GM19372 (cell line): ENCODE measurements around the gene GBX1.

Experiments
- ATAC-seq: cut with Tn5 transposase; IDR thresholded peaks from one replicate; pipeline ENCODE4 v1.9.1; 2021; ENCODE audit warnings: mild to moderate bottlenecking, low read depth, moderate library complexity; ENCODE audit not compliant: unreplicated experiment

Gene GBX1

DNA sequence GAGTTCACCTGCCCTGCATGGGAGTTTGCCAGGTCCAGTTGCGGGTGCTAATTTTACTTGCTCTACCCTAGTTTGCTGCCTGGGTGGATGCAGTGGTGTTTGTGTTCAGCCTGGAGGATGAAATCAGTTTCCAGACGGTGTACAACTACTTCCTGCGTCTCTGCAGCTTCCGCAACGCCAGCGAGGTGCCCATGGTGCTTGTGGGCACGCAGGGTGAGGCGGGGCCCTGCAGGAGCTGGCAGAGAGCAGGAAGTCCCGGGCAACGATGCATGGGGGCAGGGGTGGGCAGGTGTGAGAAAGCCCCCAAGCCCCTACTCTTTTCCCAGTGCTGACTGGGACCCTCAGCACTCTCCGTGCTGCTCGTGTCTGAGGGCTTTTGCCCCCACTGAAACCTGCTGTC is 49.9 kb downstream of the GBX1 start:
- no peak for ATAC-seq

DNA sequence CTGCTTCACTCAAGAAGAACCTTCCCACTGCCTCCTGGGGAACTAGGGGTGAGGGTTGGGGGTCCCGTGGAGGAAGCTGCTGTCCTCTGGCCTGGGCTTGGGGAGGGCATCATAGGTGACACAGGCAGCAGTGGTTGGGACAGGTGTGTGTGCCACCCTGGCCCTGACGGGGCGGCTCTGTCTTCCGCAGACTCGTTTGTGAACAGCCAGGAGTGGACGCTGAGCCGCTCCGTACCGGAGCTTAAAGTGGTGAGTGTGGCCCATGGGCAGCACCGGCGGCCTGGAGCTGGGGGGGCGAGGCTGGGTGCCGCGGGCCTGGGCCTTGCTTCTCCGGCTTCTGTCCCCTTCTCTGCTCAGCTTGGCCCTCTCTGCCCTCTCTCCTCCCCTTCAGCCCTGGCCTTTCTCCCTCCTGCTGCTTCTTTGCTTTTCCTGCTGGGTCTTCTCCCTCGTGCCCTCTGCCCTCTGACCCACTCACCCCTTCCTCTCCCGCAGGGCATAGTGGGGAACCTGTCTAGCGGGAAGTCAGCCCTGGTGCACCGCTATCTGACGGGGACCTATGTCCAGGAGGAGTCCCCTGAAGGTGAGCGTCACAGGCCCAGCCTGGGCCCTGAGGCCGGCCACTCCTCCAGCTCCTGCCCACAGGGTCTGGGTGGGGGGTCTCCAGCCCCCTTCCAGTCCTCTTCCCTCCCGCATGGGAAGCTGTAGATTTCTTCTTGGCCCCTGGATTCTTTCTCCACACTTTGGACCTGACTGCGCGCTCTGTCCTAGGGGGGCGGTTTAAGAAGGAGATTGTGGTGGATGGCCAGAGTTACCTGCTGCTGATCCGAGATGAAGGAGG is 50.7 kb downstream of the GBX1 start:
- no peak for ATAC-seq

DNA sequence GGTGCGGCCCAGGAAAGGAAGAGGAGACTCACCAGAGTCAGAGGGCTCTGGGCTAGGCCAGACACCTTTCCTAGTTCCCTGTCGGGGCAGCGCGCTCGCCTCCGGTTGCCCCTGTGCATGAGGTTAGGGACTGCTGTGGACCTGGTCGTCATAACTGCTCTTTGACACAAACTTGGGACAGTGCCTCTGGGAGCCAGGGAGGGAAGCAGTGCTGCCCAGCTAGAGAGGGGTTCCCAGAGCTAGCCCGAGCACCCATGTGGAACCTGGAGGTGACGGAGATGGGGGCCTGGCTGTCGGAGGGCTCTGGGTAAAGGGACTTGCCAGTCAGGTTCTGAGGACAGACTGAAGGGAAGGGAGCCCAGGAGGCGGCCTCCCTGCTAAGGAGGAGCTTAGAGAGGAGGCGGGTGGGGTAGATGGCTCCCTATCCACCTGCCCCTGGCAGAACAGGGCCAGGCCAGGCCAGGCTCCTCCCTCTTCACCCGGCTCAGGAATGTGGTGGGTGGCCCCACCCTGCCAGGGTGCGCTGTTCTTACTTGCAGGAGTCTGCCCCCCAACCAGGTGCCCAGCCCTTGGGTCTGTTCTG is 51.6 kb downstream of the GBX1 start:
- no peak for ATAC-seq

DNA sequence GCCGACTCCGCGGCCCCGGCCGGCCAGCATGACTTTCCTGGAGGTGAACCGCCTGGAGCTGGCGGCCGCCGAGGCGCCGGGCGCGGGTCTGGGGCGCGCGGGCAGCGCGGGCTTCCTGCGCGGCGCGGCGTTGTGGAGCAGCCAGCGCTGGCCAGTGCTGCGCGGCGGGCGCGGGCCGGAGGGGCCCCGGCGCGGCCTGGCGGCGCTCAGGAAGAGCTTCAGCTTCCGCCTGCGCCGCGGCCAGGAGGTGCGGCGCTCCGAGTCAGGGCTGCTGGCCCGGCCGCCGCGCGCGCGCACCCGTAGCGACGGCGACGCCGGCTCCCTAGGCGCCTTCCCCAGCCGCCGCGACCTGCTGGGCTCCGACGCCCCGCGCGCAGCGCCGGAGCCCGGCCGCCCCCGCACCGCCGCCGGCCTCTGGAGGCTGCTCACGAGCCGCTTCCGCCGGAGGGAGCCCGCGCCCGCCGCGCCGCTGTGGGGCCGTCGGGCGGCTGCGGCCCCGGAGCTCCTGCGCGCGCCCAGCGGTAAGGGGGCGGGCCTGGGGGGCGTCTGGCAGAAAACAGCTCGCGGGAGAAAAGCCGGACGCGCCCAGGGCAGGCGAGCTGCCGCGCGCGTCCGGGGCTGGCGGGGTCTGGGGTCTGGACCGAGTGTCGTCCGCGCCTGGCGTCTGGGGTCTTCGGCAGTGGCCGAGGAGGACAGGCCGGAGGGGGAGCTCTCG is 52.2 kb downstream of the GBX1 start:
- no peak for ATAC-seq

DNA sequence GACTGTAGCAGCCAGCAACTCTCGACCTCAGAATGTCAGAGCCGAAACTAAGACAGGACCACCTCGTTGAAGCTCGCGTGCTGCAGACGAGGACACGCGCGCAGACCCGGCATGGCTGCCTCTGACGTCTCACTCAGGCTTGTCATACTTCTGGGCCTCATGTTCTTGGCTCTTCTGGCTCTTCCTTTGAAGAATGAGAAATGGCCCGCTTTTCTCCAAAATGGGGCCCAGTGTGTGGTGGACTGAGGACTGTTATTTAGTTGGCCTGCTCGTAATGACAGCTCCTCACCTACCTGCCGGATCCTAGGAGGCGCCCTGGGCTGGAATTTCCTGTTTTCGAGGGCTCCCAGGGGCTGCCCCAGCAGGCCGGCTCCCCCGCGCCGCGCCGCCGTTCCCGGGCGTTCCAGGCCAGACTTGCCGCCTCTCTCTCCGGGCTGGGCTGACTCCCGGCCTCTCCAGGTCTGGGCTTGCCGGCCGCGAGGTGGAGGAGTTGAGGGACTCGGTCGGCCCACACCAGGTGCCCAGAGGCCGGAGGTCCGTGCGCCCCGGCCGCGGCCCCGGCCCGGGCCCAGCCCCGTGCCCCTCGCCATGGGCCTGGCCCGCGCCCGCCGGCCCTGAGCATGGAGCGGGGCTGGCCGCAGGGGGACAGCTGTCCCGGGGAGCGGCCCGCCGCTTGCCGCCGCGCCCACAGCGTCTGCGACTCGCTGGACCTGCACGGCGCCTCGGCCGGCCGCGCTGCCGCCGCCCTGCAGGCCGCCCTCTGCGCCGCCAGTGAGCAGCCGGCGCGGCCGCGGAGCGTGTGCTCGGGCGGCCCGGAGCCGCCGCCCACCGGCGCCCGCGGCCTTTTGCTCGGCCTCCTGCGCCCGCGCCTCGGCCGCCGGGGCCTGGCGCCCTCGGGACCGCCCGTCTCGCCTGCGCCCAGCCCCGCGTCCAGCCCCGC is 53.1 kb downstream of the GBX1 start:
- ATAC-seq, result no peak

DNA sequence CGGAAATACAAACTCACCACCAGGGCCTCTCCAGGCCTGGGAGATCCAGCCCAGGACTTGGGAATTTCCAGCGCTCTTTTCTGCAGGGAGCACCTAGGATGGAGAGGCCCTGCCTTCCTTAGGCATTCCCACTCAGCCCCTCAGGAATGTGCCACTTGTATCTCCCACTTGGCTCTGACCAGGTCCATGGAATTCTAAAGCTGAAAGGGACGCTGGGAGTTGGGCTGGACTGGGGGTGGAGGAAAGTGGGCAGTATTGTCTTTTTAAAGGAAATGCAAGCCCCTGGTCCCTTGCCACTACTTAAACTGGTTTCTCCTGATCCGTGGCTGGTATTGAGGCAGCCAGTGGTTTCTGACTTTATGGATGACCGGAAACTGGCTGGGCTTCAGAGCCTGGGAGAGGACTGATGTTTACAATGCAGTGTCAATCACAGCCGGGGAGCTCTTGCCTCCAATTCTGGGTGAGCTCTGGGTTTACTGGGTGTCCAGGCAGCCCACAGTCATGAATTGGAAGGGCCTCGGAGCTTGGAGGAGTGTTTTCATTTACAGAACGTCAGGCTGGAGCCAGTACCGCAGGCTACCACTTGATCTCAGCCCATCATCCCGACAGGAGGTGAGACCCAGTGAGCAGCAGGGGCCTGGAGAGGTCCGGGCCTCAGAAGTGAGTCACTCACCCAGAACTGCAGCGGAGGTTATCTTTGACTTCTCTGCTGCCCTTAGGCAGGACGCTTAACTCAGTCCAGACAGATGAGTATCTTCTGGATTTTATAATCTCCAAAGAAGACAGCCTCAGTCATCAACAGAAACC is 53.9 kb downstream of the GBX1 start:
- ATAC-seq, result no peak

DNA sequence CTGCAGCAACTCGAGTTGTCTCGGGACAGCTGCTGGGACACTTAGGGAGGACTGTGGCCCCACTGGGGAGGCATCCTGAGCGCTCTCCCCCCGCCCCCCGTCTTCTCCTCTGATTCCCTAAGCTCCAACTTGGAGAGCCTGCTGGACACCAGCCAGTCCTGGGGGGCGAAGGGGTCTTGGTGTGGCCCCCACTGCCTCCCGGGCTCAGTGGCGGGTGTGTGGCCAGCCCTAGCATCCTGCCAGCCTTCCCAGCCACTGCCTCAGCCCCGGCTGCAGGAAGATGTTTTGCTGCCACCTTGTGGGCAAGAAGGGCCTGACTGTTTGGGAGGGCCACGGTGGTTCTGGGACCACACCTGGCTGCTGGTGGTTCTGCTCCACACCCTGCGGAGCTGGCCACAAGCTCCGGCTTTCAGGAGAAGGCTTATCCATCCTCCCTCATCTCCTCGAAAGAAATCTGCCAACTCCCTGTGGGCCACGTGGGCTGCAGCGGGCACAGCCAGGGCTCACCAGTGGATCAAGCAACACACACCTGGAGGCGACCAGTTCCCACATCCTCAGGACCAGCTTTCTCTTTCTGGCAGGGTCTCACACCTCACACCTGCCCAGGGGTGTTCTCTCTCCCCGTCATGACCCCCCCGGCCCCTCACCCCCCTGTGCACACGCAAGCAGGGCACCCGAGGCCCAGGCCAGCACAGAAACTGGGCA is 56.4 kb downstream of the GBX1 start:
- ATAC-seq, result peak; percentile 75

DNA sequence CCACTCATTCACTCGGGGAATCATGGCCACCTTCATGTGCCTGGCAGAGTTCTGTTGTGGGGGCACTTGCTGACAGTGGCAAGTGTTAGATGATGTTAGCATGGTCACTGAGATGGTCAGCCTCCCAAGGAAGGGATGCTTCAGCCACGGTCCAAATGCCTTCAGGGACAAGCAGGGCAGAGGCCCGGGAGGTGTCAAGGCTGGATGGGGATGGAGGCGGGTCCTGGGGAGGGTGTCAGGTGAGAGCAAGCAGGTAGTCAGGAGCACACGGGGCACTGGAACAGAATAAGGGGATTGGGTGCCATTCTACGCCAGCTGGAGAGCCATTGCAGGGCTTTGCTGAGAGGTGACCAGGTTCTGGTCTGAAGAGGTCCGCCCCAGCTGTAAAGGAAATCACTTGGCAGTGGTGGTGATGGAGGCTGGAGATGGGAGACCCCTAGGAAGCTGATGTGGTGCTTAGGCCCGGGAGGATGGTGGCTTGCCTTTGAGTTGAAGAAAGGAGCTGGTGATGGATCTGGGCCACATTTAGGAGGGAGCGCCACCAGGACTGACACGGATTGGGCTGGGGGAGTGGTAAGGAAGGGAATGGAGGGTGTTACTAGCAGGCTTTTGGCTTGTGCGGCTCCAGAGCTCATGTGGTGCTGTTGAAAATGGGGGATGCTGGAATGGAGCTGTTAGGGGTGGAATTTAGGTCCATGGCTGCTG is 57.1 kb downstream of the GBX1 start:
- no peak for ATAC-seq

DNA sequence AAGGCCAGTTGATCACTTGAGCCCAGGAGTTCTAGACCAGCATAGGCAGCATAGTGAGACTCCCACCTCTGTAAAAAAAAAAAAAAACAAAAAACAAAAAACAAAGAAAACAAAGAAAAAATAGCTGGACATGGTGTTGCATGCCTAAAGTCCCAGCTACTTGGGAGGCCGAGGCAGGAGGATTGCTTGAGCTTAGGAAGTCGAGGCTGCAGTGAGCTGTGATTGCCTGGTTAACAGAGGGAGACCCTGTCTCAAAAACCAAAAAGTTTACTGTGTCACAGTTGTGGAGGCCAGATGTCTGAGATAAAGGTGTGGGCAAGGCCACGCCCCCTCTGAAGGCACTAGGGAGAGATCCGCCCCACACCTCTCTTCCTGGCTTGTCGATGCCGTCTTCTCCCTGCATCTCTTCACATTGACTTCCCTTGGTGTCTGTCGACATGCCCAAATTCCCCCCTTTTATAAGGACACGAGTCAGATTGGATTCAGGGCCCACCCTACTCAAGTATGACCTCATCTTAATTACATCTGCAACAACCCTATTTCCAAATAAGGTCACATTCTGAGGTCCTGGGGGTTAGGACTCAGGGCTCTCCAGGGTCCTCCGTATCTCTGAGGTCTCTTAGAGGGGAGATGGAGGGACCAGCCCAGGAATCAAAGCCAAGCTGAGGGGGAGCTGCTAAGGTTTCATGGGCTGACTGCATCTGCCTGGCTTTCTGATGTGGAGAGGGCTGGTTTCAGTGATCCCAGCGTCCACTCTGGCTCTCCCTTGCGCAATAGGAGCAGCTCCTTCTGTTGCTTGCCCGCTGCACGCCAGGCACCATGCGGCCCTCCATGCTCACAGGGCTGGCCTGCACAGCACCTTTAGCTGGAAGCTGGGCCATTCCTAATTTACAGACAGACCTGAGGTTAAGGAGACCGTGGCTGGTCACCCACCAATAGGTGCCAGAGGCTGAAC is 58.1 kb downstream of the GBX1 start:
- ATAC-seq, result no peak

DNA sequence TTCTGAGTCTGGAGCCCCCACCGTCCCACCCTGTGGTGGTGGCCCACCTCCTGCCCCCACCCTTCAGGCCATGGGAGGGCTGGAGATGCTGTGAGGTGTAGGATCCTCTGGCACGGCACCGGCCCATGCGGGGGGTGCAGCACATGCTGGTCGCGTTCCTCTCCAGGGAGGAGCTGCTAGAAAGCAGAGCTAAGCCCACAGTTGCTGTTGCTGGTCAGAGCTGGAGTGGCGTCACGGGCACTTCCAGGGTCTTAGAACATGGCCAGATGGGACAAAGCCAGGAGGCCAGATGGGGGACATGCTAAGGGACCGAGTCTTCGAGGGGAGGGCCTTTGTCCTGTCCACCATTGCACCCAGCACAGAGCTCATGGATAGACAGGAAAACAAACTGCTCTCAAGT is 59.6 kb downstream of the GBX1 start:
- no peak for ATAC-seq

DNA sequence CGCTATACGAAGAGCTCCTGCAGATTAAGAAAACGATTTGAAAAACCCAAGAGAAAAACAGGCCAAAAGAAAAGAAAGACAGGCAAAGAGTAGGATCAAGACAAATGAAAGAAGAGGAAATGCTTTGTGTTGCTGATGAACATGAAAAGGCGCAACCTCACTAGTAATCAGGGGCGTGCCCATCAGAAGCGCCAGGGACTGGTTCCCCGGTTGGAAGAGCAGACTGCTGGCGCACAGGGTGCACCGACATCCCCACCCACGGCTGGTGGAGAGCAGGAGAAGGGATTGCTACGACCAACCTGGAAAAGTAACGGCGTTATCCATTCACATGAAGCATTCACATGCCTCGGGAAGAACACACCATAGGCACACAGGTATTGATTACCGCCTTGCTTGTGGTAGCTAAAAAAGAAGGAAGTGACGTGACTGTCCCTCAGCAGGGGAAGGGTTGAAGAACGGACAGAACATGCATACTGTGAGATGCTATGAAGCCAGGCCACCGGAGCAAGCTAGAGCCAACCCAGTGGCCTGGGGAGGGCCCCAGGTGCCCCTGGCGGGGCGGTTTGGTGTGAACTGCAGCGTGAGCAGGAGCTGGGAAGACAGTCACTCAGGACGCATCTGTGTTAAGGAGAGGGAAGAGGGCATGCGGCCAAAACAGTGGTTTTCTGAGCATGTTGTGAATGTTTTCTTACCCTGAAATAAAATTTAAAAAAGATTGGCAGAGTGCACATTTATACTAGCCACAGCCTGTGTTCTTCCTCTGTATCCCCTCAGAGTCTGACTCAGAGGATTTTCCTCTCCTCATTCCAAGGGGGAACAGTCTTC is 62.9 kb downstream of the GBX1 start:
- ATAC-seq, result no peak

DNA sequence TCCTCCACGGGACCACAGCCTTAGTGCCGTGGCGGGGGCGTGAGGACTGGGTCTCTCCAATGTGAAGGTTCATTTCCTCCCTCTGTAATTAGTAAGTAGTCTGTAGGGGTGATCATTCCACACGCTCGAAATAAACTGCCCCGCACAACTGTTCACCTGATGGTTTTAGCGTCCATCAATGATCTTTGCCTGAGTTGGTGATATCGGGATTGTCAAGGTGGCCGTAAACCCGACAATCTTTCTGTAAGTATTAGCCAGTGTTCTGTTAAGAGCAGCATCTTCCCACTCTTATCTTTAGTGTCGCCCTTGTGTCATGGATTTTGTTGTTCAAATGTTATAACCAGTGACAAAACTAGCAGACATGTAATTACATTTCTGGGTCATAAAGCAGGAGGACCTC is 63.5 kb downstream of the GBX1 start:
- ATAC-seq, result no peak

DNA sequence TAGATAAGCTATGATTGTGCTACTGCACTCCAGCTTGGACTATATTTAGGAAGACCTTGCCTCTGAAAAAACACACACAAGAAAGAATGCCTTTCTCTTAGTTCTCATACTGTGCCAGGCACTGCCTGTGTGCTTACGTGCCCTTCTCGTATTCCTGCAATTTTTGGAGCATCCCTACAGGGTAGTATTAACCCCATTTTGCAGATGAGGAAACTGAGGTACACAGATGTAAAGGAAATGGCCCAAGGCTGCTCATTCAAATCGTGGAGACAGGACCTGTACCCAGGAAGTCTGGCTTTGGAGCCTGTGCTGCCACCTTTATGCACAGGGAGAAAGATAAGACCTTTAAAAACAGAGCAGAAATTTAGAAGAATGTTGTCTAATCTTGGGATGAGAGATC is 64.5 kb downstream of the GBX1 start:
- no peak for ATAC-seq

DNA sequence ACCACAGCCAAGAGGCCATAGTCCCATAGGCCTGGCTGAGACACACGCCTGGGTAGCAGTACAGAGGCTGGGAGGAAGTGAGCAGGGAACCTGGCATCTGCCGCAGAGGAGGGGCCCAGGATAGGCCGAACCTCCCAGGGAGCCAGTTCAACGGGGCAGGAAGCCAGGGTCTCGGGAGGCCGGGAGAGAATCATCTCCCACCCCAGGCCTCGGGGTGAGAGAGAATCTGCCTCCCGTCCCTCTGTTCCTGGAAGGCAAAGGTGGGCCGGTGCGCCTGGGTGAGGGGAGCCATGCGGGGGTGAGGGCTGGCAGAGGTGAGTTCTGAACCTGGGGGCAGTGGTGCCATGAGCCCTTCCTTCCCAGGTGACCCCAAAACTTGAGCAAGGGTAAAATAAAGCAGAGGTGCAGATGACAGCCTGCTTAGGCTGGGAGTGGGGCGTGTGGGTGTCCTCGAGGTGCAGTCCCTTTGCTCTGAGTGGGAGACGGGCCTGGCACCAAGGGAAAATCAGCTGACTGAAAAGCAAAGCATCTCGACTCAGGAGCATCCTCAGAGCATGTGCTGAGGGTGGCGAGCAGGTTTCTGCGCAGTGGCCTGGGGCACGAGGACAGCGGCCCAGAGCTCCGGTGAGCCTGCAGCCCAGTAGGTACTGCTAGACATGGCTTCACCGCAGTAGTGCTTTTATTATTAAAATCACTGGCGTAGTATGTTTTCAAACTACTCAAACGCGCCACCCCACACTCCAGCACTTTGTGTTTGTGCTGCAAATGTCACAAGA is 65.7 kb downstream of the GBX1 start:
- no peak for ATAC-seq

DNA sequence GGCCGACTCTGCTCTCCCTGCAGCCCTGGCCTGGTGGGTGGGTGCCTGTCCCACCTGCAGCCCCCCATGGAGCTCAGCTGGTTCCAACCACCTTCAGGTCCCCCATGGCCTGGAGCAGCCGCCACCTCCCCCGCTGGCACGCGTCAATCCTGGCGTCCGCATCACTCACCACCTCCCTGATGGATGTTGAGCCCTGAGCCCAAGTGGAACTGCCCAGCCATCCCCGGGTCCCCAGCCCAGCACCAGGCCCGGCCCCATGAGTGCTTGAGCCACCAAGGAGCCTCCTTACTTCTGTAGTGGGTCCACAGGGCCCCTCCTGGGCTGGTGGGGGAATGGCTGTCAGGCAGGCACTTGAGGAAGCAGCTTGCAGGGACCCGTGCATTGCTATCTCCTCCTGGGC is 66.6 kb downstream of the GBX1 start:
- ATAC-seq, result no peak
